ENCODE measurements around the gene ACADS. TPM values are rescaled to one million over a fixed set of nuclear protein-coding genes. Genes with fewer than 3 reads are reported as not detected.

ACADS gene
- total RNA-seq, 1 donor from 2014 or later: 11.3 TPM

DNA sequence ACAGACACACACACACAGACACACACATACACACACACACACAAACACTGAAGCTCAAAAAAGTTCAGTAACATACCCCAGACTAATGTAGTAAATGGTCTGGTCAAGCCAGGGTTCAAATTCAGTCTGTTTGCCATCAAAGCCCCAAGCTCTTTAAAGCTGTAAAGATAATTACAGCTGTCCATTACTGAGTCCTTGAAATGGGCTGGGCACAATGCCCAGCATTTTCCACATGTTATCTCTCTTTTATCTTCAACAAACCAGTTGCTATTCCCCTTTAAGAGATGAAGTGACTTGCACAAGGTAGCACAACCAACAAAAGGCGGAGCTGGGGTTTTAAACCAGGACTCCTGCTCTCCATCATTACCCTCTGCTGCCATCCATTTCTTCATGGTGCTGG is 23.0 kb upstream of the ACADS start:
- no peak for ATAC-seq

DNA sequence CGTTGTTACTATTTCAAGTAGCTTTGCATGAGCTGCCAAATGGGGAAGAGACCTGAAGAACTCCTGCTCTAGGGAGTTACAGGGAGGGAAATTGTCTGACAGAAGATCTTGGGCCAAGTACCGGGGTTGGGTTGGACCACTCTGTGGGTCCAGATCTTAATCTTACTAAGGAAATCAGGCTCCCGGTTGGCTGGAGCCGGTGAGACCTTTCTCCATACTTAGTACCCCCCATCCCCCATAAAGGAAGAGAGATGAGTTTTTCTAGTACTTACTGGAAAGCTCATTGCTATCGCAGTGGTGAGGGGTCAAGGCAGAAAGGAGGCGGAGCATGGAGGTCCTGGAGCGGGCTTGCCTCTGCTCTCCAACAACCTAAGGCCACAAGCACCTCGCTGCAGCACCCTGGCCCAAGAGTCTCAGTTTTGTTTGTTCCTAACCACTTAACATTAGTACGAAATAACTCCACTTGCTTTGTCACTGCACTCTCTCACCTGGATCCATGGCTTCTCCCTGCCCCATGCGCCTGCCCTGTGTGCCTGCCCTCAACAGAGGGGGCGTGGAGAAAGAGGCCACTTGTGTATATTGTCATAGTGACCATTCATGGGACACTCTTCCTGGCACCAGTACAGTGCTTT is 22.2 kb upstream of the ACADS start:
- ATAC-seq: peak; percentile 22

DNA sequence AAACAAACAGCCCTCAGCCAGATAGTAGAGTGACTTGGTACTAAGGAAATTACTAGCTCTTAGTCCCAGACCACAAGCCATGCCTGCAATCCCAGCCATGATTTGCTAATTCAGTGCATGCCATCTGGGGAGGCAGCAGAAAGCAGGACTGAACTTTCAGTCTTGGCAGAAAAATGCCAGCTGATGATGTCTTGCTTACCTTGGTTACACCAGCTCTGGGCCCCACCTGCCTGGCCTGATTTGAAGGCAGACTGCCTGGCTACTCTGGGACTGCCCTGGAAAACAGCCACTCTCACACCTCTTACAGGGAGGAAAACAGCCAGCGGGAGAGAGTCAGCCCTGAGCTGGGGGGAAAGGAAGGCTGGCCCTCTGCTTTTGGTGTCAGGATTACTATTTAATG is 20.0 kb upstream of the ACADS start:
- no peak for ATAC-seq

DNA sequence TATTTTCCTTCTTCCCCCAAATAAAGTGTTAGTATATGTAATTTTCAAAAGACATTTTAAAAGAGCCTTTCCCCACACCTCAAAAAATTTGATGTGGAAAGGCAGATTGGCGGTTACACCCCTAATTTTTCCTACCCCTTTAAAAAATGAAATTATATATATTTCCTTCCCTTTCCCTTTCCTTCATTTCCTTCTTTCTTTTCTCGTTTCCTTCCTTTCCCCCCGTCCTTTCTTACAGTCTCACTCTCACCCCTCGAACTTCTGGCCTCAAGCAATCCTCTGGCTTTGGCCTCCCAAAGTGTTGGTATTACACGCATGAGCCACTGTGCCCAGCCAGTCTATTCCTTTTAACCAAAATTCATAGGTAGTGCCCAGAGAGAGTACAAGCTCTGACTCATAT is 19.6 kb upstream of the ACADS start:
- ATAC-seq: no peak

DNA sequence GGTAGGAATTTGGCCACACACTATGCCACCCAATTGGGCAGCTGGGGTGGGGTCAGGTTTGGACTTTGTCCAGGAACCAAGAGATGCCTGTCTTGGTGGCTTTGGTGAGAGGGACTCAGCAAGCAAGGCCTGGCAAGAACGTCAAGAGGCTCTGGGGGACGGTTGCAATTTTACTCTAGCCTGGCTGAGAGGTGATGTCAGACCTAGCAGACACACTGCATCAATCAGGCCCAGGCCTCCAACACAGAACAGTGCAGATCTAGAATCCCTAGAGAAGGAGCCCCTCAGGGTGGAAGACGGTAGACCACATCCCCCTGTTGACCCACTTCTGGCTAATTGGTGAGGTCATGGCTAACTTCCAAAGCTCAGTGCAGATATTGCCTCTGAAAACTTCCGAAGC is 17.0 kb upstream of the ACADS start:
- no peak for ATAC-seq

DNA sequence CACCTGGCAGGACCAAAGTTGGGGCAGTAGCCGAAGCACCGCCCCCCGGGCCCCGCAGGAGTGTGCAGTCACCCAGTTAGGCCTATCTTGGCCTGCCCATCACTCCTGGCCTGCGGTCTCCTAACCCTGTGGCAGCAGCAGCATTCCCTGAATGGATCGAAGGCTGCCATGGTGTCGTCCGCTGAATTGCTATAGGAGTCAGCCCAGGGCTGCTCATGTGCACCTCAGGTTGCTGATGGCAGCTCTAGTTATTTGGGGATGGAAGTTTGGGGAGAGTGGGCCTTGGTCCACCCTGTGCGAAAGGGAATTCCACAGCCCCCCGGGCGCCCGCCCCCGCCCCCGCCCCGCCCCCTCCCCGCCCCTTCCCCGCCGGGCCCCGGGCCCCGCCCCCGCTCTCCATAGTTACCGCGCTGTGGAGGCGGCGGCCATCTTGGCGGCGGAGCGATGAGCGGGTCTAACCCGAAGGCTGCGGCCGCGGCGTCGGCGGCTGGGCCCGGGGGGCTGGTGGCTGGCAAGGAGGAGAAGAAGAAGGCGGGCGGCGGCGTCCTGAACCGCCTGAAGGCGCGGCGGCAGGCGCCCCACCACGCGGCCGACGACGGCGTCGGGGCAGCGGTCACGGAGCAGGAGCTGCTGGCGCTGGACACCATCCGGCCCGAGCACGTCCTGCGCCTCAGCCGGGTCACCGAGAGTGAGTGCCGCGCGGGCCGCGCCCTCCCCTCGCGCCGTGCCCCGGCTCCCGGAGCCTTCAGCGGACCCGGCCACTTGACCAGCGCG is 15.4 kb upstream of the ACADS start, which contains the start of gene UNC119B:
TSS of gene UNC119B (plus strand) at position 428 of the 774 bp plus-strand sequence. CDS start at position 445, 17 bp downstream.
- ATAC-seq: peak; percentile 77

DNA sequence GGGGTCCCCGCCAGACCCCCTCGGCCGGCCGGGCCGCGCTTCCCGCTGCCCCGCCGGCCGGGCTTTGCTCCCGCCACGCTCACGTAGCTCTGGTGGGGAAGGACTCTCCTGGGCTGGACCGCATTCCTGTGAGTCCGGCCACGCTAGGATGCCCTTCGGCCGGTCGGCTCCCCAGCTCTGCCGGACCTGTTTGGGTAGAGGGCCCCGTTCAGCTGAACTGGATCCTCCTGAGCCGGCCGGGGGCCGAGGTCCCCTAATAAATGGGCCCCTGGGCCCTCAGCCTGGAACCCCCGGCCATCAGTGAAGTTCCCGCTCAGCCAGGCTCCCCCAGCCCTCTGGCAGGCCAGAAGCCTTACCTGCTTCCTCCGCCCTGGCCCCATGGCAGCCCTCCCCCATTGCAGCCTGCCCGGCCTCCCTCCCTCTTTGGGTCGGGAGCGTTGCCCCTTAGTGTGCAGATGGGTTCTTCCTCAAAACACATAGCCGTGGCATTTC is 14.8 kb upstream of the ACADS start:
- peak; percentile 39 for ATAC-seq

DNA sequence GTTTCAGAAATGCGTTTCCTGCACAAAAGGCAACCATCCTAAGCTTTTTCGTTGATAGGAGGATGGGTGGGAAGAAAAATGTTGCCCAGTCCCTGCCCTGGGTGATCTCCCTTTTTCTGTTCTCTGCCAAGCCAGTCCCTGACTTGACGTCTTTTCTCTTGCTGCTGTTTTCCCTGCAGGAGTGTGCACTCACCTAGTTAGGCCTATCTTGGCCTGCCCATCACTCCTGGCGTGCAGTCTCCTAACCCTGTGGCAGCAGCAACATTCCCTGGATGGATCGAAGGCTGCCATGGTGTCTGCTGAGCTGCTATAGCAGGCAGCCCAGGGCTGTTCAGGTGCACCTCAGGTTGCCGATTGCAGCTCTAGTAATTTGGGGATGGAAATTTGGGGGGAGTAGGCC is 14.2 kb upstream of the ACADS start:
- ATAC-seq: peak; percentile 17

DNA sequence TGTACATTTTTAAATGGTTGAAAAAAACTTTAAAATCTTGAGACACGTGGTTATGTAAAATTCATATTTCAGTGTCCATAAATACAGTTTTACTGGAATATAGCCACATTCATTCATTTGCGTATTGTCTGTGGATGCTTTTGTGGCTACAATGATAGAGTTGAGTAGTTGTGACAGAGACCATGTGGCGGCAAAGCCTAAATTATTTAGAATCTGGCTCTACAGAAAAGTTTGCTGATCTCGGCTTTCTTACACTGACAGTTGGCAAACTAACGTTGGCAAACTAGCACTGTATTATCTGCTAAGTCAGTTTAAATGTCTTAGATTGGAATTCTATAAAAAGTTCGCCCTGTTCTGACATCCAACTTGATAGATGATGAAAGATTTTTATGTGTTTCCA is 13.0 kb upstream of the ACADS start:
- no peak for ATAC-seq

DNA sequence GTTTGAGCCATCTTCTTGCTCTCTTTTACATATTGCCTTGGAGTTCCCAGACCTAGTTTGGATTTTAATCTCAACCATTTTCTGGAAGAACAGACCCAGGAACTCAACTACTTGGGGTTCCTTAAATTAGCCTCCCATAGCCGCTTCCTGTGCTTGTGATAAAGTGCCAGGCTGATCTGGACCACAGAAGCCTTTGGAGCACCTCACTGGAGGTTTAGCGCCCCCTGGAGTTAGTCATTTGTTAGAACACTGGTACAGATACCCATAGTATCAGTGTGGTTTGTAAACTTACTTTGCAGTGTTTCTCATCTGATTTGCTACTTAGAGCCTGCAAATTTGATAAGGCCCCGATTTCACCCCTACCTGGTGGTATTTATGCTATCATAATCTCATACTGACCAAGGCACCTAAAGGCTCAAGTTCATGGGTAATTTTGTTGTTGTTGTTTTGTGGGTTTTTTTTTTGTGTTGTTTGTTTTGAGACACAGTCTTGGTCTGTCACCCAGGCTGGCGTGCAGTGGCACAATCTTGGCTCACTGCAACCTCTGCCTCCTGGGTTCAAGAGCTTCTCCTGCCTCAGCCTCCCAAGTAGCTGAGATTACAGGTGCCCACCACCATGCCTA is 11.7 kb upstream of the ACADS start:
- peak; percentile 65 for ATAC-seq

DNA sequence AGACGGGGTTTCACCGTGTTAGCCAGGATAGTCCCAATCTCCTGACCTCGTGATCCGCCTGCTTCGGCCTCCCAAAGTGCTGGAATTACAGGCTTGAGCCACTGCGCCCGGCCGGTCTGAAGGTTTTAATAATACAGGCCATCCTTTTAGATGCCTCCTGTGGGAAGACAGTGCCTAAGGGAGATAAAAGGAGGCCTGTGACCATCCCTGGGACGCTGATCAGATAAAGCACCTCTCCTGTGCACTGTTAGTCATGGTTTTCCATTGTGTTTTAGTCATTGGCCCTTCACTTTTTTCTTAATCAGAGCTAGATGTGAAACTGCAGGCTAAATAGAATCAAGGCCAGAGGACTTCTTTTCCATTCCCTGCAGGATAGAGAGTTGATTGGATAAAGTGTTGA is 7.6 kb upstream of the ACADS start:
- ATAC-seq: no peak

DNA sequence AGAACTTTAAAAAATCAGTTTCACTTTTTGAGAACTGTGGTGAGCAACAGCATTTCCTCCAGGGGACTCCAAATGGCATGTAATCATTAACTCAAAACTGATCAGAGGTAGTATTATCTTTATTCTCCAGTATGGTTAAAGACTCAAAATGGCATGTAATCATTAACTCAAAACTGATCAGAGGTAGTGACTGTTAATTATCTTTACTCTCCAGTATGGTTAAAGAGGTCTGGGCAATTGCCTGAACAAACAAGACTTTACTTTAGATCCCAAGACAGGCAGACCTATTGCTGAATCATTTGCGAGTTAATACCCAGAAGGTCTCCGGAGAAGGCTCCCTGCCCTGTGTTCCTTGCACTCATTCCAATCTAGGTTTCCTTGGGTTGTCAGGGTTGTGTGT is 6.6 kb upstream of the ACADS start:
- ATAC-seq: no peak

DNA sequence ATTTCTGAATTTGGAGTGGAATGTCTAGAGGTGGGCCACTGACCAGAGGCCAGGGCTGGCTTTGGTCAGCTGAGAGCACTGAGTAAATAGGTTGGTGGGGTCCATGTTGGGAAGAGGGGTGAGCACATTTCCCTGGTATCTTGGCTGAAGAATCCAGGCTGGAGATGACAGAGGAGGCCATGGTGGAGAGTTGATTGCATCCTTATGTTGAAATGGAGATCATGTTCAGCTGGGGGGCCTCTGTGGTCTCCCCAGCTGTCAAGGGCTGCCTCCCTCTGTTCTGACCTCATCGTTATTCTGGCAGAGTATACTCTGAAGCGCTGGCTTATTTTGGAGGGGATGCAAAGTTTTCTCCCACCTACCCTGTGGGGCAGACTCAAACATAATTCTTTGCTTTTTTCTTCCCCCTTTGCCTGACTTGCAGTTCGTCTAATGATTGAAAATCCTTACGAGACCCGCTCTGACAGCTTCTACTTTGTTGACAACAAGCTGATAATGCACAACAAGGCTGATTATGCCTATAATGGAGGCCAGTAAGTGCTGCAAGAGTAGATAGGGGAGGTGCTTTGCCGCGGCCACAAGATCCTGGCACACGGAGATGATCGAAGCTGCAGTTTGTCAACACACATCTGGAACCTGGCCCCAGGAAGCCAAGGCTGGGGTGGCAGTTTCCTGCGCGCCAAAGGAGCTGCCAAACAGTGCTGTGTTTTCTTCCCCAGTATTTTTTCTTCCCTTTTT is 6.0 kb upstream of the ACADS start:
- ATAC-seq: no peak

DNA sequence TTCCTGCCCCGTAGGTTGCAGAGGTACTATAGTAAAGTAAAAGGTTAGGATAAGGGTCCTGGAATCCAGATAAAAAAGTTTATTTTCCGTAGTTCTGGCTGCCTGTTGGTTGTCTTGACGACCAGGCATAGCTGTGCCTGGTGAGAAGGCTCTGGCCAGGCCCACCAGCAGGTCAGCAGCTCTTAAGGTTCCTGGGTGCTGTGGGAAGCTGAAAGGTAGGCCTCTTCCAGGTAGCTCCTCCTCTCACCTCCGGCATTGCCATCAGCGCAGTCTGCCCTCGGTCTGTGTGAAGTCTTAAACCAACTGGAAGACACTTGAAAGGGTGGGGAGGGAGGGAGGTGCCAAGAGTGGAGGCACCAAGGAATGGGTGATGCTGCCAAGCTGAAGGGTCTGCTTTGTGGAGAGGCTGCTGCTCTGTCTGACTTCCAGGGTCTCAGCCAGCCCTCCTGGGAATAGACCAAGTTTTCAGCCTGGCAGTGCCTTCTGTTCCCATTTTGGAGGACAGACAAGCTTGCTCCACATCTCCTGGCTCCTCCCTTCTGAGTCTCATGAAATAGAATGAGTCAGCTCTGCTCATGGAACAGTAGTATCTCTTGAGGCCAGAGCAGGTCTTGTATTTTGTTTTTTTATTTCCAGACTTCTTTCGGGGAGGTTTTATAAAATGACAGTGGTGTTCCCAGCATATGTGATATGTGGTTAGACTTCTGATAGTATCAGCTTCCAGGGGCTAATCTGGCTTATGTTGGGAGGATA is 5.2 kb upstream of the ACADS start:
- ATAC-seq: peak; percentile 67

DNA sequence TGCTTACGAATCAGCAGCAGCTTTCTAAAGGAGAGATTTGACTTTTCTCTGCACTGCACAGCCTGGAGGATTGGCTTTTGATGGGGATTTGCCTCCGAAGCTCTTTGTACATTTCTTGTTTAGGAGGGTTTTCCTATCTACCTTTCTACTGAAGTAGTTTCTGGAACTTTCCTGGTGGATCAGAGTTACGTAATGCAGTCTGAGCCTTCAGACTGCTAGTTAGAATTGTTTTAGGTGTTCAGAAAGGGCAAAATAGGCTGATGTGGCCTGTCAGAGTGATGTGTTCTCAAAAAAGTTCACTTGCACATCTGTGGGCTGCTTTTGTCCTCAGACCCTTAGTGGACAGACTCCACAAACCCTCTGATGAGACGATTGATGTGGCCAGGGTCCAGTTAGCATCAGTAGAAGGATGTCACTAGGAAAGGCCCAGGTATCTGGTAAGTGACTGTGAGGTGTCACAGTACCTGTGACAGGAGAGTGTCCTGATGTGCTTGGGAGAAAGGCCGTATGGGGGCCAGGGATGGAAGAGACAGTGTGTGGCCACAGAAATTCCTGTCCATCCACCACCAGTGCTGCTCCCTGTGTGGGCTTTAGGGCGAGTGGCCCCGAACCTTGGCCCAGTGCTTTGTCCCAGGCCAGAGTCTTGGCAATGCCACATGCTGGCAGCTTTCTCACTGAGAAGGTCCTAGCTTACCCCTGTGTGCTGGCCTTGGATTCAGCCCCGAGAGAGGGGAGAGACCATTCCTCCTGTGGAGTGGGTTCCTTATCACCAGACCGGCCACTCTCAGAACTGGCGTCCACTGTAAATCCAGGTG is 4.4 kb upstream of the ACADS start:
- ATAC-seq: no peak

DNA sequence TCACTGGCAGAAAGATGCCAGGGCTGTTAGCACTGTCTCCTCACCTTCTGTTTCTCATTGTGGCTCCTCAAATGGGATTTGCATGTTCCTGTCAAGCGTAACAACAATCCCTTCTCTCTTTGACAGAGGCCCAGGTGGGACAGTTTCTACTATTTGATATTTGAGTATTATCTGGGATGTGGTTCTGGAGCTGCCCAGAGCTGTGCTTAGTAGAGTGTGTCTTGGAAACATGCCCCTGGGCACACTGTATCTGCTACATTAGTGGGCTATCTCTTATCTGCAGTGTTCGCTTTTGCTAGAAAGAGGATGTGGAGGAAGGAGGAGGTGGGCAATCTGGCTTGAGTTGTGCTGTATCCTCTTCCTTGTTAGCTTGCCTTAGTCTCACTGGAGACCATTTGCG is 3.8 kb upstream of the ACADS start:
- no peak for ATAC-seq

DNA sequence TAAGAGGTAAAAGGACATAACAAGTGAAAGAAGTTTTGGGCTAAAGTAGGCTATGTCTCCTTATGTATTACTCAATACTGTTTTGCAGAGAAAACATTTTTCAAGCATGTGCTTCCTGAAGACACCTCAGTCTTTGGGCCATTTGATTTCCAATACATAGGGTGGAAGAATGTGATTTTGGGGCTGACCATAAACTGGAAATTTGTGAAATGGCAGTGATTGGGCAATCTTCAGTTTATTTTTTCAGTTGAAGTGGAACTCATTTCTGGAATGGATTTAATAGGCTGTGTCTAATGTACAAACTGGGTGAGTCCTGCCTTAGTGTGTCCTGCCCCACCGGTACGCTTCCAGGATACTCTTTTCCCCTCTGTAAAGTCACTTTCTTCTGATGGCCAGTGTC is 2.8 kb upstream of the ACADS start:
- no peak for ATAC-seq

DNA sequence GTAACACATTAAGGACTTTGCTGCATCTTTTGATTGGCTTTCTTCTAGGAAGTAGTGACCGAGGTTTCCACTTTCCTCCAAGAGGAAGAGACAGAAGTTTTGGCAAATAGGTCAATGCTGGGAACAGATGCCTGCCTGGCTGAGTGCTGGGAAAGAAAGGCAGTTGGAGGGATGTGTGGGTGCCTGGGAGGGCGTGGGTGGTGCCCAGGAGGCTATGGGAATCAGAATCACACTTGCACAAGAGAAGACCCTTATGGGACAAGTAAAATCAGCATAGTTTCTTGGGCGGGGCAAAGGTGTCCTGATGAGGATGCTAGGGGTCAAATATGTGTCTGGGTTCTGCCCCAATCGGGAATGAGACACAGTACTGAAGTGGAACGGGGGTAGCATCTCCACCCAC is 906 bp upstream of the ACADS start:
- ATAC-seq: no peak

DNA sequence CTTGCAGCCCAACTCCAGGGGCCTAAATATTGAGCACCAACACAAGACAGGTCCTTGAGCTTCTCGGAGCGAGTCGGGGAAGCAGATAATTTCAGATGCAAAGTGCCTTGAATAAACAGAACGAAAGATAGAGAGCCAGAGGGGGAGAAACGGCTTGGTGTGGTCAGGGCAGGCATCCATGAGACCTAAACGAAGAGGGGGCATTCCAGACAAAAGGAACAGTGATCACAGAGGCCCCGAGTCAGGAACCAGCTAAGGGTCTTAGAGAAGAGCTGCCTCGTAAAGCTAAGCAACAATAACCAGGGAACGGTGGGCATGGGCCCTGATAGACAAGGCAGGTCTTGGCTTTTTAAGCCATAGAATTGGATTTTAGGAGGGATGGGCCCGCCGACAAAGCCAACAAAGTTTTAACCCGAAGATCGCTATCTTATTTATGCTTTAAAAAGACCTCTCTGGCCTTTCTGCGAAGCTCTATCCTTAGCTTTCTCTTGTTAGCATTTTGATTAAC is 421 bp upstream of the ACADS start:
- no peak for ATAC-seq

DNA sequence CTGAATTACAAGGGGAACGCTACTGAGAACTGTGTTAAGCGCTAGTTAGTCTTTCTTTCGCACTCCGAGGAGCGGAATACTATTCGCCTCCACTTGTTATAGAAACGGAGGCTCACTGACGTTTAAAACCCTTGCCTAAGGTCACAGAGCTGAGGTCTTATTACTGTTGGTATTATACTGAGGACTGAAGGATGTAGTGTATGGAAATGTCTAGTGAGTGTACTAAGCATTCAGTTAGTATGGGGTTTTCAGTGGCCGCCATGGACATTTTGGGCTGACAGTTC is 826 bp downstream of the ACADS start:
- ATAC-seq: no peak

DNA sequence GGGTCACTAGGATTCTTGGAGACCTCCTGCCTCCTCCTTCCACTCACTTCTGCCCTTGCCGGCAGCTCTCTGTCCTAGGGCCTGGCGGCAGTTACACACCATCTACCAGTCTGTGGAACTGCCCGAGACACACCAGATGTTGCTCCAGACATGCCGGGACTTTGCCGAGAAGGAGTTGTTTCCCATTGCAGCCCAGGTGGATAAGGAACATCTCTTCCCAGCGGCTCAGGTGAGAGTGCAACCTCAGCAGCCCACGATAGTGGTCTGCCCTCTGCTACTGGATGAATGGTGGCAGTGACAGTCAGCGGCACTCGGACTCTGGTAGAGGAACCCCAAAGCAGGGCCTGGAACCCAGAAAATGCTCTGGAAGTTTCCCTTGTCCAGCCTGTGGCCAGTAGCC is 1.3 kb downstream of the ACADS start:
- ATAC-seq: no peak
